Right atrium auricular region (tissue), 2 donors: ENCODE results near the gene ZNF79. TPM values are rescaled to one million over a fixed set of nuclear protein-coding genes. Genes with fewer than 3 reads are reported as not detected.

Experiments used
- DNase-seq: peaks from one replicate; pipeline ENCODE4 v3.0.0-alpha.2; 2019; ENCODE audit warnings: low spot score
- H3K27ac ChIP-seq, 2 donors: fragments of 200-600 bp; sonication (generic); 1 replicate in 1 of 2; 2 replicates in 1 of 2; pipeline ENCODE4 v1.5.1; 2016 to 2019
- H3K27me3 ChIP-seq, 2 donors: fragments of 200-600 bp; sonication (generic); one replicate each; pipeline versions ENCODE4 v1.5.1 to v1.6.0; 2017 to 2019
- H3K36me3 ChIP-seq: fragments of 200-600 bp; sonication (generic); one replicate; pipeline ENCODE4 v1.5.1; 2016
- H3K4me1 ChIP-seq, 2 donors: fragments of 200-600 bp; sonication (generic); one replicate each; pipeline versions ENCODE4 v1.5.1 to v1.6.0; 2017 to 2019
- H3K4me3 ChIP-seq, 2 donors: fragments of 200-600 bp; sonication (generic); 1 replicate in 1 of 2; 2 replicates in 1 of 2; pipeline ENCODE4 v1.5.1; 2017 to 2019; ENCODE audit warnings: mild to moderate bottlenecking in 1 of 2, moderate library complexity in 1 of 2
- H3K9me3 ChIP-seq, 2 donors: fragments of 200-600 bp; sonication (generic); one replicate each; pipeline ENCODE4 v1.5.1; 2019
- total RNA-seq, 2 donors: library from RNA; depleted of rRNA; stranded (reverse); fragments of >200 nt; gene quantifications; one replicate each; pipeline ENCODE4 v1.1.0, GENCODE V29; 2016
- TF ChIP-seq, protein P1 (sequence below), 2 donors: fragments of 200-600 bp; sonication (generic); IDR thresholded peaks; one replicate each; pipeline ENCODE4 v1.5.1; 2019; ENCODE audit warnings: antibody characterized with exemption in 2 of 2

The ZNF79 gene
- total RNA-seq, result 1 to 10 TPM; 5.7 TPM

DNA sequence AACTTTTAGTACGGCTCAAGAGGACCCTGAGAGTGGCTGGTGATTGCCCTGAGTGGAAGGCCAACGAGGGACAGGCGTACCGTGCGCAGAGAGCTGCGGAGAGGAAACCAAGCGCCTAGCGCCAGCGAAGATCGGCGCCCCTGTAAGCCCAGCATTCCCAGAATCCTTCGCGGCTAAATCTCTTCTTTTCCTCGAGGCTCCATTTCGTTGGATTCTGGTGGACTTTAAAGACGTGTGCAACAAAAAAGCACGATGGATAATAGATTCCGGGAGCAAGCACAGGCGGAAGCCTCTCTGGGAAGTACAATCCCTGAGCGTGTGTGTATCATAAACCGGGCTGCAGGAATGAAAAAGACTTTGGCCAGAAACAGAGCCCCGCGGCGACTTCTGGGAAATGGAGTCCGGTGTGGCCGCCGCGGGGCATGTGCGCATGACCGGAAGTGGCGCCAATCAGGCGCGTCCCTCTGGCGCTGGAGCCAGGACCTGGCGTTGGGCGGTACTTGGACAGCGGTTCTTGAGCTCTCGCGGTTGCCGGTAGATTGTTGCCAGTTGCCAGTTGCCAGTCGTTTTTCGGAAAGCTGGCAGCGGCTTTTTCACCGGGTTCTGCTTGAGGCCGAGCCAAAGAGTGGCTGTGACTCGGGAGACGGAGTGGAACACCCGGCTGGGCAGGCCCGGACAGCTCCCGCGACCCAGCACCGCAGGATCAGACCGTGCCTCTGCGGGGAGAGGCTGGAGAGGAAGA, at the start of gene ZNF79:
Gene ZNF79, plus strand, starts transcription at position 449 of the 742 bp plus-strand sequence. CDS start 406 bp downstream, outside the sequence.
- H3K27me3 ChIP-seq, result no peaks in the 10 kb centered on the region
- H3K4me1 ChIP-seq, result peaks cover 0 to 32% of the 10 kb centered on the region in 2 donors
- peak; percentile 95 for DNase-seq
- peak within 1 kb of the TSS; percentile 73 to 89 for H3K4me3 ChIP-seq
- TF ChIP-seq, protein P1, sequence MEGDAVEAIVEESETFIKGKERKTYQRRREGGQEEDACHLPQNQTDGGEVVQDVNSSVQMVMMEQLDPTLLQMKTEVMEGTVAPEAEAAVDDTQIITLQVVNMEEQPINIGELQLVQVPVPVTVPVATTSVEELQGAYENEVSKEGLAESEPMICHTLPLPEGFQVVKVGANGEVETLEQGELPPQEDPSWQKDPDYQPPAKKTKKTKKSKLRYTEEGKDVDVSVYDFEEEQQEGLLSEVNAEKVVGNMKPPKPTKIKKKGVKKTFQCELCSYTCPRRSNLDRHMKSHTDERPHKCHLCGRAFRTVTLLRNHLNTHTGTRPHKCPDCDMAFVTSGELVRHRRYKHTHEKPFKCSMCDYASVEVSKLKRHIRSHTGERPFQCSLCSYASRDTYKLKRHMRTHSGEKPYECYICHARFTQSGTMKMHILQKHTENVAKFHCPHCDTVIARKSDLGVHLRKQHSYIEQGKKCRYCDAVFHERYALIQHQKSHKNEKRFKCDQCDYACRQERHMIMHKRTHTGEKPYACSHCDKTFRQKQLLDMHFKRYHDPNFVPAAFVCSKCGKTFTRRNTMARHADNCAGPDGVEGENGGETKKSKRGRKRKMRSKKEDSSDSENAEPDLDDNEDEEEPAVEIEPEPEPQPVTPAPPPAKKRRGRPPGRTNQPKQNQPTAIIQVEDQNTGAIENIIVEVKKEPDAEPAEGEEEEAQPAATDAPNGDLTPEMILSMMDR (IDR thresholded peaks at IDR 0.05), result peak in 1 of 2 donors; percentile 17
- H3K9me3 ChIP-seq, result no peaks in the 10 kb centered on the region
- H3K27ac ChIP-seq, result peak within 1 kb of the TSS; percentile 86 to 88
- peaks cover 7% of the 10 kb centered on the region for H3K36me3 ChIP-seq

DNA sequence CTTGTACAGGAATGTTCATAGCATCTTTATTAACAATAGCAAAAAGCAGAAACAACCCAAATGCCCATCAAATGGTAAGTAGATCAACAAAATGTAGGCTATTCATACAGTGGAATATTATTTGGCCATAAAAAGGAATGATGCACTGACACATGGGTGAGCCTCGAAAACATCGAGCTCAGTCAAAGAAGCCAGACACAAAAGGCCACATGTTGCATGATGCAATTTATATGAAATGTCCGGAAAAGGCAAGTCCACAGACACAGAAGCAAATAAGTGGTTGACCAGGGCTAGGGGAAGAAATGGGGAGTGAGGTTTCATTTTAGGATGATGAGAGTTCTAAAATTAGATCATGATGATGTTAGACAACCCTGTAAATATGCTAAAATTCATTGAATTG, 43.7 kb upstream of the ZNF79 start:
- Histone ChIP-seq H3K4me1 (no peaks in the 10 kb centered on the region), H3K36me3 (no peaks in the 10 kb centered on the region), H3K27me3 (no peaks in the 10 kb centered on the region), H3K4me3 (no peak overlapping the region), H3K9me3 (peaks cover 0 to 5% of the 10 kb centered on the region in 2 donors), H3K27ac (no peak overlapping the region)
- no peak for DNase-seq
- TF ChIP-seq, protein P1 (IDR thresholded peaks at IDR 0.05), result no peak

DNA sequence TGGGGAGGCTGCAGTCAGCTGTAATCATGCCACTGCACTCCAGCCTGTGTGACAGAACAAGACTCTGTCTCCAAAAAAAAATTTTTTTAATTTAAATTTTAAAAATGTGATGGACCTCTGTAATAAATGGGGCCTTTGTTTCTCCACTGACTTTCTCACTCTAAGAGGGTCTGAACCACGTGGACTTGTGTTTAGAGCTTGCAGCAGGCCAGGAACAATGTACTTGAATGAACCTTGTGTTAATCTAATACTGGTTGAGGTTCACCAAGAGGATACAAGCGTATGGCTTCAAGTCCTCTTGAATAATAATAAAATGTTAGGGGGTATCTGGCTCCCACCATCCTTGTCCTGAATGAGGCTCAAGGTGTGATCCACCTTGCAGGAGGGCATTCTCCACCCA, 41.6 kb upstream of the ZNF79 start:
- Histone ChIP-seq H3K9me3 (peaks cover 0 to 5% of the 10 kb centered on the region in 2 donors), H3K36me3 (no peaks in the 10 kb centered on the region), H3K4me3 (no peak overlapping the region), H3K27ac (no peak overlapping the region), H3K27me3 (no peaks in the 10 kb centered on the region), H3K4me1 (no peaks in the 10 kb centered on the region)
- TF ChIP-seq, protein P1 (IDR thresholded peaks at IDR 0.05), result no peak
- no peak for DNase-seq

DNA sequence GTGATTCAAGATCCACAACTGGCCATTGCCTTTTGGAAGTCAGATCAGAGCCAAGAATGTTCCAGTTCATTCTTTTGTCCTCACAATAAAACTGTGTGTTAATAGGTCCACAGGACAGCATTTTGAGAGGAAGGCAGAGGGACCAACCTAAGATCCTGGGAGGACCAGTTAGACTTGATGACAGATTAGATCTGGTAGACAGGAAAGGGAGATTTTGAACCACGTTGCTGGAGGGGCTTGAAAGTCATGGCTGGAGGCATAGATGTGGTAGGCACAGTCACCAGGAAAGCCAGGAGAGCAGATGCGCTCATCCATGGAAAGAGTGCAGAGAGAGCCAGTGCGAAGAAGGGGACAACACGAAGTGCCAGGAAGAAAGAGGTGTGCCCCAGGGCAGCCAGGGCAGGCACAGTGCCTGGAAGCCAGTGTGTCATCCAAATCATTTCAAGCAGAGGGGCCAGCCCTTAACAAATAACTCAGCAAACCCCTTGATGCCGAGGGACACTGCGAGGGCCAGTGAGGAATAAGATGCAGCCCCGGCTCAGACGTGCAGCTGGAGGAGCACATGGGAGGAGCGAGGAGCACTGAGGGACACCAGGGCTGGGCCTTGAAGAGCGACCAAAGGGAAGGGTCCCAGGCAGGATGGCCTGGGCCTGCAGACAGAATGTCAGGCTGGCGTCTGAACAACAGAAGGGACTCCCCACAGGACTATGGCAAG, 40.0 kb upstream of the ZNF79 start:
- Histone ChIP-seq H3K4me1 (no peaks in the 10 kb centered on the region), H3K4me3 (no peak overlapping the region), H3K36me3 (peaks cover 3% of the 10 kb centered on the region), H3K27me3 (no peaks in the 10 kb centered on the region), H3K9me3 (peaks cover 0 to under 1% of the 10 kb centered on the region in 2 donors), H3K27ac (no peak overlapping the region)
- DNase-seq, result no peak
- TF ChIP-seq, protein P1 (IDR thresholded peaks at IDR 0.05), result no peak

DNA sequence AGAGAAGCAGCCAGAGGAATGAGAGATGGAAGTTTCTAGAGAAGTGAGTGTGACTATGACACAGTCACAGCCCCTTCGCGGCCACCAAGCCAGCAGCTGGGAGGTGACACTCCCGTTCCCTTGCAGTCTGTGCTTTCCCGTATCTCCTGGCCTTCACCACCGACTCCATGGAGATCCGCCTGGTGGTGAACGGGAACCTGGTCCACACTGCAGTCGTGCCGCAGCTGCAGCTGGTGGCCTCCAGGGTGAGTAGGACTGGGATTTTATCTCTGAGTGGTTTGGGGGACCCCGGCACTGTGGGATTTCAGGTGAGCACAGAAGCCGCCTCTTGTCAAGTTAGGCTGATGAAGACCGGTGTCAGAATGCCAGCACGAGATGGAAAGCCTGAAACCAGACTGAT, 39.3 kb upstream of the ZNF79 start:
- Histone ChIP-seq H3K27me3 (no peaks in the 10 kb centered on the region), H3K36me3 (peaks cover 4% of the 10 kb centered on the region), H3K4me1 (no peaks in the 10 kb centered on the region), H3K9me3 (no peaks in the 10 kb centered on the region), H3K4me3 (no peak overlapping the region), H3K27ac (no peak overlapping the region)
- TF ChIP-seq, protein P1 (IDR thresholded peaks at IDR 0.05), result no peak
- no peak for DNase-seq
